ENCODE results near the gene CMTR1.
"Not testable (repeated sequence)": the region's sequence is repeated elsewhere in the genome, so short reads cannot be mapped to it uniquely, and the experiment has no call there.

CMTR1 gene

GRCh38 chr6:37495244-37495934, 62.4 kb downstream of the CMTR1 start:
- no peak for DNase-seq

- no peak for DNase-seq
These were observed 64.2 kb downstream of the CMTR1 start for GRCh38 chr6:37496951-37497885.

- peak; percentile 95 to 96 for DNase-seq
These were observed 66.6 kb downstream of the CMTR1 start, which contains the start of gene CCDC167 for GRCh38 chr6:37499433-37500293. CCDC167 (minus strand) TSS chr6:37499893; CDS start chr6:37499863, 30 bp downstream.

- DNase-seq: no peak
These were observed 67.2 kb downstream of the CMTR1 start for GRCh38 chr6:37500294-37500608.

GRCh38 chr6:37500904-37501303, 67.9 kb downstream of the CMTR1 start:
- DNase-seq: not testable (repeated sequence)

- DNase-seq: no peak
These were observed 68.8 kb downstream of the CMTR1 start for GRCh38 chr6:37501632-37502491.

- DNase-seq: peak in 1 of 2 experiments; percentile 18
These were observed 69.8 kb downstream of the CMTR1 start for GRCh38 chr6:37502703-37503291.

- DNase-seq: no peak
These were observed 70.4 kb downstream of the CMTR1 start for GRCh38 chr6:37503309-37503965.

- no peak for DNase-seq
These were observed 71.0 kb downstream of the CMTR1 start for GRCh38 chr6:37504024-37504423.

GRCh38 chr6:37506479-37506878, 73.5 kb downstream of the CMTR1 start:
- no peak for DNase-seq

GRCh38 chr6:37507077-37507476, 74.1 kb downstream of the CMTR1 start:
- no peak for DNase-seq

- no peak for DNase-seq
These were observed 74.8 kb downstream of the CMTR1 start for GRCh38 chr6:37507690-37508421.

- DNase-seq: no peak
These were observed 78.2 kb downstream of the CMTR1 start for GRCh38 chr6:37511201-37511600.

GRCh38 chr6:37511910-37512399, 78.9 kb downstream of the CMTR1 start:
- no peak for DNase-seq

- DNase-seq: no peak
These were observed 79.5 kb downstream of the CMTR1 start for GRCh38 chr6:37512400-37513011.

- no peak for DNase-seq
These were observed 80.1 kb downstream of the CMTR1 start for GRCh38 chr6:37513155-37513554.

- DNase-seq: no peak
These were observed 80.6 kb downstream of the CMTR1 start for GRCh38 chr6:37513576-37513975.

- DNase-seq: peak in 1 of 2 experiments; percentile 18
These were observed 81.3 kb downstream of the CMTR1 start for GRCh38 chr6:37514321-37514771.

GRCh38 chr6:37514837-37515236, 81.8 kb downstream of the CMTR1 start:
- DNase-seq: no peak

GRCh38 chr6:37515712-37516075, 82.7 kb downstream of the CMTR1 start:
- DNase-seq: no peak

Measured in activated CD4-positive, alpha-beta T cell treated with anti-CD3 and anti-CD28 coated beads, Interleukin-2, amount 50 U/mL, for 4 hours (primary cell).